A549 treated with CORT108297 at 1 μM for 4 hours (cell line): ENCODE measurements around the gene CNKSR2. TPM values are rescaled to one million over a fixed set of nuclear protein-coding genes. Genes with fewer than 3 reads are reported as not detected.

Experiments
- total RNA-seq: library from RNA; stranded (reverse); fragments of 200-300 nt; extraction: Qiagen RNA extraction; gene quantifications from 5 replicates; pipeline ENCODE4 v1.2.3, GENCODE V29; 2022

Gene CNKSR2
- total RNA-seq, result 2.1 to 2.9 TPM (median 2.5 TPM) in 5 replicates

DNA sequence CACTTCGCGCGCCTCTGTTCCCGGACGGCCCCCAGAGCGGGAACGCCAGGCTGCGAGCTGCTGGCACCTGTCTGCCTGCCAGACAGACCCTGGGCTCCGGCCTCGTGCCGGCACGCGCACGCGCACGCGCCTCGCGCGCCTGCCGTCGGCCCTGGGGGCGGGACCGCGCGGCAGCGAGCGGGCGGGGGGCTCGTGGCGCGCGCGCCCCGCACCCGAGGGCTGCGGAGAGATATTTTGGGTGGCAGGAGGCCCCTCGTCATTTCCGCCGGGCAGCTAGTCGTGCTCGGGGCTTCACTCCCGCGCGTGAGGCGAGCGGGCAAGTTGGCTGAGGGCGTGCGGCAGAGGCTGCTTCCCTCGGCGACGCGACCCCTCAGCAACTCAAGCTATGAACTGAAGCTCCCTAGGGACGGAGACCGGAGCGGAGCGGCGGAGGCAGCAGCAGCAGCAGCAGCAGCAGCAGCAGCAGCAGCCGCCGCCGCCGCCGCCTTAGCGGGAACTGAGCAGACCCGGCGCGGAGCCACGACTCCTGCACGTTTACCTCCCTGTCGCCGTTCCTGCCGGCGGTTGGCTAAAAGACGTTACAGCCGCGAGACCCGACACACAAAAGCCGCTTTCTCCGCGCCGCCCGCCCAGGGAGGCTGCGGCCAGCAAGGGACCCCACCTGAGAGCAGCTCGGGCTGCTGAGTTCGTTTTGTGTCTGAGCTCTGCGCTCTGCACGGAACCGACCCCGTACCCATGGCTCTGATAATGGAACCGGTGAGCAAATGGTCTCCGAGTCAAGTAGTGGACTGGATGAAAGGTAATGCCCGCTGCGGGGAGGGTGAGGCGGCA, at the start of gene CNKSR2:
TSS of gene CNKSR2 (plus strand) at position 256 of the 831 bp plus-strand sequence. CDS start at position 736, 480 bp downstream.

GRCh38 chrX:21658152-21658737, 284.0 kb downstream of the CNKSR2 start, which contains the start of gene KLHL34:
TSS of gene KLHL34 (minus strand) at chrX:21658330. CDS start at chrX:21657788, 542 bp downstream.

